ENCODE results near the gene SNX24.

Gene SNX24

GRCh38 chr5:122816756-122817155 lies 28.7 kb upstream of the SNX24 start:
- no peak overlapping the region for H3K27ac ChIP-seq (ENCODE audit: extremely low read depth, low read depth, low read length)
- POLR2A ChIA-PET, result no interaction called here
- CTCF ChIA-PET, result no interaction called here
- H3K9me3 ChIP-seq (ENCODE audit: control insufficient read depth, insufficient read depth, low read depth, low read length), result no peaks in the 10 kb centered on the region
- H3K4me1 ChIP-seq (ENCODE audit: control insufficient read depth, insufficient read depth, low read length), result no peaks in the 10 kb centered on the region
- peaks cover 24 to 38% of the 10 kb centered on the region in 2 experiments for H3K36me3 ChIP-seq (ENCODE audit: control insufficient read depth in 2 of 2, insufficient read depth in 1 of 2, low read length in 2 of 2)
- no peak overlapping the region for H3K4me3 ChIP-seq (ENCODE audit: low read depth, low read length)
- no peak for TF ChIP-seq HOXD13 (CRISPR knock-in tag; IDR thresholded peaks at IDR 0.05; ENCODE audit: borderline replicate concordance)
- no peak for TF ChIP-seq ZNF280D (tag by site-specific recombination; IDR thresholded peaks at IDR 0.05)
- TF ChIP-seq MZF1 (tag by site-specific recombination; IDR thresholded peaks at IDR 0.05; ENCODE audit: borderline replicate concordance), result no peak
- TF ChIP-seq ZNF398 (tag by site-specific recombination; IDR thresholded peaks at IDR 0.05), result no peak
- TF ChIP-seq PRDM6 (tag by site-specific recombination; IDR thresholded peaks at IDR 0.05), result no peak
- TF ChIP-seq ZNF510 (tag by site-specific recombination; IDR thresholded peaks at IDR 0.05; ENCODE audit: insufficient replicate concordance), result no peak
- no peak for TF ChIP-seq ZNF580 (tag by site-specific recombination; IDR thresholded peaks at IDR 0.05)
- no peak for TF ChIP-seq RBAK (tag by site-specific recombination; IDR thresholded peaks at IDR 0.05)
- TF ChIP-seq ZNF266 (tag by site-specific recombination; IDR thresholded peaks at IDR 0.05; ENCODE audit: low read depth), result no peak
- no peak for TF ChIP-seq ZNF280C (tag by site-specific recombination; IDR thresholded peaks at IDR 0.05)
- TF ChIP-seq ZNF677 (tag by site-specific recombination; IDR thresholded peaks at IDR 0.05), result no peak
- TF ChIP-seq MEIS1 (CRISPR knock-in tag; IDR thresholded peaks at IDR 0.05; ENCODE audit: borderline replicate concordance), result no peak
- no peak for TF ChIP-seq ZNF621 (tag by site-specific recombination; IDR thresholded peaks at IDR 0.05)
- no peak for TF ChIP-seq ZNF148 (tag by site-specific recombination; IDR thresholded peaks at IDR 0.05; ENCODE audit: borderline replicate concordance)
- TF ChIP-seq ZNF664 (tag by site-specific recombination; IDR thresholded peaks at IDR 0.05), result no peak
- TF ChIP-seq INSM2 (tag by site-specific recombination; IDR thresholded peaks at IDR 0.05), result no peak
- no peak for TF ChIP-seq BCL11B (tag by site-specific recombination; IDR thresholded peaks at IDR 0.05; ENCODE audit: low read depth)

Data from HEK293 (cell line).